Esophagus (tissue), 2 donors: Measurements from ENCODE around the gene LHPP. TPM values are rescaled to one million over a fixed set of nuclear protein-coding genes. Genes with fewer than 3 reads are reported as not detected.

Source experiments
- H3K27ac ChIP-seq, 2 donors: one replicate each; pipeline ENCODE4 v1.5.1; 2013; ENCODE audit warnings: low read depth in 2 of 2, mild to moderate bottlenecking in 2 of 2, inconsistent platforms in 1 of 2, low read length in 1 of 2, moderate library complexity in 1 of 2
- H3K27me3 ChIP-seq, 2 donors: one replicate each; pipeline ENCODE4 v1.6.1; 2013; ENCODE audit warnings: low read length in 2 of 2, control low read depth in 1 of 2, mild to moderate bottlenecking in 1 of 2; ENCODE audit not compliant: insufficient read depth in 2 of 2, control insufficient read depth in 1 of 2
- H3K36me3 ChIP-seq, 2 donors: one replicate each; pipeline ENCODE4 v1.6.1; 2013; ENCODE audit warnings: low read length in 1 of 2; ENCODE audit not compliant: control insufficient read depth in 2 of 2, insufficient read depth in 2 of 2
- H3K4me1 ChIP-seq, 2 donors: one replicate each; pipeline ENCODE4 v1.6.1; 2013; ENCODE audit warnings: low read length in 1 of 2; ENCODE audit not compliant: control insufficient read depth in 2 of 2, insufficient read depth in 2 of 2
- H3K4me3 ChIP-seq, 2 donors: one replicate each; pipeline ENCODE4 v1.5.1; 2013; ENCODE audit warnings: low read length in 2 of 2, mild to moderate bottlenecking in 2 of 2, low read depth in 1 of 2, moderate library complexity in 1 of 2
- H3K9me3 ChIP-seq, 2 donors: one replicate each; pipeline ENCODE4 v1.6.1; 2013; ENCODE audit warnings: mild to moderate bottlenecking in 2 of 2, low read depth in 1 of 2, low read length in 1 of 2, moderate library complexity in 1 of 2; ENCODE audit not compliant: control insufficient read depth in 2 of 2, insufficient read depth in 1 of 2
- WGBS, 2 donors: extraction: QIAGEN DNeasy Blood & Tissue Kit; methylation state at CpG; one replicate each; pipeline ENCODE4 v1.1.7; 2013; 5-methylcytosine and 5-hydroxymethylcytosine counted together
- polyA plus RNA-seq, 2 donors: library from polyadenylated mRNA; stranded (reverse); fragments of 200-250 nt; gene quantifications; one replicate each; pipeline ENCODE4 v1.2.3, GENCODE V29; 2013
- donor health status: healthy with polysubstance abuse.
- donor health status: Bipolar disorder and iron deficiency.

LHPP gene
- polyA plus RNA-seq, 2 donors, result 23.0 to 23.4 TPM

- Histone ChIP-seq H3K27me3 (no peaks in the 10 kb centered on the region), H3K36me3 (no peaks in the 10 kb centered on the region), H3K4me1 (peaks cover 0 to 3% of the 10 kb centered on the region in 2 donors), H3K27ac (no peak overlapping the region), H3K4me3 (no peak overlapping the region), H3K9me3 (no peaks in the 10 kb centered on the region)
- WGBS, 2 donors, result 86 to 89% methylated on average over 13 of the region's 13 CpGs
These were observed 76.3 kb downstream of the LHPP start for GRCh38 chr10:124537891-124538290.

GRCh38 chr10:124538706-124539105 is 77.1 kb downstream of the LHPP start:
- Histone ChIP-seq H3K27me3 (no peaks in the 10 kb centered on the region), H3K9me3 (no peaks in the 10 kb centered on the region), H3K4me1 (peaks cover 0 to 3% of the 10 kb centered on the region in 2 donors), H3K36me3 (no peaks in the 10 kb centered on the region), H3K27ac (no peak overlapping the region), H3K4me3 (no peak overlapping the region)
- WGBS, 2 donors, result 73 to 87% methylated on average over 6 of the region's 6 CpGs

DNA sequence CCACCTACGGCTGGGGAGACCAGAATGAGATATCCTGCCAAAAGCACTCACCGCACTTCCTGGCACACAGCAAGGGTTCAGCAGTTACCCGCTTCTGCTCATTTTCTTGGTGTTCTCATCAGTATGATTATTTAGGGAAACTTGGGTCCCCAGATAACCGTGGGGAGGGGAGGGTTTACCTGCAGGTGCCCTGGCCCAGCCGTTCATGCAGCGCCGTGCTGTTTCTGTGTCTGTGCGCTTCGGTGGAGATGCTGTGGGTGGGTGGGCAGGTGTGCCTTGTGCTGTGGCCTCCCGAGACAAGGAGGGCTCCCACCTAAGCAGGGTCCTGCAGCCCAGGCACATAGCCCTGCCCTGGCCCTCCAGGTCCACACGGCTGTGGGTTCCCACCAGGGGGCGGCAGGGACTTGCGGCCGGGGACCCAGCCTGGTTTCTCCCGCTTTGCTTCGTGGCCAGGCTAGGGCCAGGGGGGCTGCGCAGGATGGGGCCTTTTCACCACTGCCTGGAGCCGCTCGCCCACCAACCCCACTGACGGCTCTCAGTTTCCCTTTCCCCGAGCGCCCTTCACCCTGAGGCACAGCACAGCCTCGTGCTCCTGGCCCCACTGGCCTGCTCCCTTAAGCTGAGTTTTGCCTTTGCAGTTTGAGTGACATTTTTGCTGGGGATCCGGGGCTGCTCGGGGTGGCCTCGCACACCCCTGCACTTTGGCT is 78.5 kb downstream of the LHPP start:
- Histone ChIP-seq H3K36me3 (no peaks in the 10 kb centered on the region), H3K4me3 (no peak overlapping the region)
- 44 to 52% methylated on average over 26 of the region's 26 CpGs for WGBS, 2 donors

GRCh38 chr10:124541076-124541903 is 79.7 kb downstream of the LHPP start:
- H3K27me3 ChIP-seq, result no peaks in the 10 kb centered on the region
- H3K9me3 ChIP-seq, result no peaks in the 10 kb centered on the region
- H3K4me1 ChIP-seq, result peaks cover 2 to 6% of the 10 kb centered on the region in 2 donors
- WGBS, 2 donors, result 88 to 90% methylated on average over 23 of the region's 23 CpGs
- H3K36me3 ChIP-seq, result no peaks in the 10 kb centered on the region
- no peak overlapping the region for H3K27ac ChIP-seq
- H3K4me3 ChIP-seq, result no peak overlapping the region

More for the DNA sequence above, 78.5 kb downstream of the LHPP start:
- no peaks in the 10 kb centered on the region for H3K9me3 ChIP-seq
- no peaks in the 10 kb centered on the region for H3K27me3 ChIP-seq
- no peak overlapping the region for H3K27ac ChIP-seq
- peaks cover 0 to 3% of the 10 kb centered on the region in 2 donors for H3K4me1 ChIP-seq

DNA sequence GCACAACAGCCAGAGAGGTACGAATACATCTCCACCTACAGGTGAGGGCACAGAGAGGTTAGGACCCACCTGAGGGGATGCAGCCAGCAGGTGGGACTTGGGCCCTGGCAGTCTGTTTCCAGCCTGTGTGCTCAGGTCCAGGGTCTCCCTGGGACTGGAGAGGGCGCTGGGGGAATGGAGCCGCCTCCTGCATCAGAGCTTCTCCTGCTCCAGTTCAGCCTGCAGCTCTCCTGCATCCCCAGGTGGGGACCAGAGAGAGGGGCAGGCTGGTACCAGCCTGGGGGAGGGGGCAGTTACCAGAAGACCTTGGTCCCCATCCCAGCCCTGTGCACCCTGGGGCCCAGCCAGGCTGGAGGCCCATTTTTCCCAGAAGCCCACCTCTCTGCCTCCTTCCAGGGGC is 80.7 kb downstream of the LHPP start:
- no peak overlapping the region for H3K4me3 ChIP-seq
- H3K4me1 ChIP-seq, result peaks cover 2 to 6% of the 10 kb centered on the region in 2 donors
- H3K9me3 ChIP-seq, result no peaks in the 10 kb centered on the region
- H3K27me3 ChIP-seq, result no peaks in the 10 kb centered on the region
- 89 to 94% methylated on average over 3 of the region's 3 CpGs for WGBS, 2 donors
- no peak overlapping the region for H3K27ac ChIP-seq
- no peaks in the 10 kb centered on the region for H3K36me3 ChIP-seq

- no peaks in the 10 kb centered on the region for H3K27me3 ChIP-seq
- no peaks in the 10 kb centered on the region for H3K9me3 ChIP-seq
- WGBS, 2 donors, result 91 to 94% methylated on average over 13 of the region's 13 CpGs
- no peak overlapping the region for H3K4me3 ChIP-seq
- H3K4me1 ChIP-seq, result peaks cover 2 to 6% of the 10 kb centered on the region in 2 donors
- H3K27ac ChIP-seq, result no peak overlapping the region
- no peaks in the 10 kb centered on the region for H3K36me3 ChIP-seq
These were observed 81.5 kb downstream of the LHPP start for GRCh38 chr10:124543146-124543545.

- no peaks in the 10 kb centered on the region for H3K27me3 ChIP-seq
- WGBS, 2 donors, result 85 to 89% methylated on average over 12 of the region's 12 CpGs
- peaks cover 2 to 6% of the 10 kb centered on the region in 2 donors for H3K4me1 ChIP-seq
- H3K9me3 ChIP-seq, result no peaks in the 10 kb centered on the region
- H3K4me3 ChIP-seq, result no peak overlapping the region
- H3K36me3 ChIP-seq, result no peaks in the 10 kb centered on the region
- no peak overlapping the region for H3K27ac ChIP-seq
These were observed 82.3 kb downstream of the LHPP start for GRCh38 chr10:124543971-124544370.

- Histone ChIP-seq H3K27me3 (no peaks in the 10 kb centered on the region), H3K4me3 (no peak overlapping the region), H3K36me3 (no peaks in the 10 kb centered on the region), H3K27ac (no peak overlapping the region), H3K9me3 (no peaks in the 10 kb centered on the region), H3K4me1 (peaks cover 2 to 6% of the 10 kb centered on the region in 2 donors)
- WGBS, 2 donors, result 85 to 90% methylated on average over 16 of the region's 16 CpGs
These were observed 83.1 kb downstream of the LHPP start for GRCh38 chr10:124544711-124545110.

DNA sequence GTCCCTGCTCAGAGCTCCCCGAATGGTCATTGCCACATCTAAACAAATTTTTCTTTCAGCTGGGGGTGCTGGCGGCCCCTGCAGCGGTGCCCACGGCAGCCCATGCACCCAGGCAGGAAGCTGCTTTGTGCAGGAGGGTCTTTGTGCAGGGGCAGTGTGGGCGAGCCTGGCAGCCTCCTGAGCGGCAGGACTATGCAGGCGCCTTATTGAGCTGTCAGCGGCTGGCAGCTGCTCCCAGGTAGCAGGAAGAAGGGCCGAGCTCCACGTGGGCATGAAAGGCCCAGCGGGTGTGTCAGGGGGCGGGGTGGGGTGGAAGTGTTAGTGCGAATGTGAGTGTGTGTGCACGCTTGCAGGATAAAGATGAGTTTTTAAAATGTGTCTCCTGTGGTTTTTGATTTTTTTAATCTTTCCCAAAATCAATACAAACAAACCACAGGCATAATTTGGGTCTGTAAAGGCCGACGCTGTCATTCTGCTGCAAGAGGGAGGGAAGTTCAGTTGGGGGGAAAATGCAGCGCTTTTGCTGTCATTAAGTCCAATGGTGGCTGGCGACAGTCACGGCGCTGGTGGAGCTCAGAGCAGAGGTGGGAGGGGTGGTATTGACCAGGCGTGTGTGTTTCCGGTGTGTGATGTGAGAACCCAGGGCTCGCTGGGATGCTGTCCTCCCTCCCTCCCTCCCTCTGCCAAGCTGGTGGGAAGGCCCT is 83.9 kb downstream of the LHPP start:
- H3K4me1 ChIP-seq, result peaks cover 2 to 3% of the 10 kb centered on the region in 2 donors
- no peaks in the 10 kb centered on the region for H3K27me3 ChIP-seq
- H3K4me3 ChIP-seq, result no peak overlapping the region
- H3K9me3 ChIP-seq, result no peaks in the 10 kb centered on the region
- no peaks in the 10 kb centered on the region for H3K36me3 ChIP-seq
- WGBS, 2 donors, result 50 to 55% methylated on average over 23 of the region's 23 CpGs
- no peak overlapping the region for H3K27ac ChIP-seq
